ENCODE results near the gene RNU1-4.
"Not testable (repeated sequence)": the region's sequence is repeated elsewhere in the genome, so short reads cannot be mapped to it uniquely, and the experiment has no call there.

The RNU1-4 gene

DNA sequence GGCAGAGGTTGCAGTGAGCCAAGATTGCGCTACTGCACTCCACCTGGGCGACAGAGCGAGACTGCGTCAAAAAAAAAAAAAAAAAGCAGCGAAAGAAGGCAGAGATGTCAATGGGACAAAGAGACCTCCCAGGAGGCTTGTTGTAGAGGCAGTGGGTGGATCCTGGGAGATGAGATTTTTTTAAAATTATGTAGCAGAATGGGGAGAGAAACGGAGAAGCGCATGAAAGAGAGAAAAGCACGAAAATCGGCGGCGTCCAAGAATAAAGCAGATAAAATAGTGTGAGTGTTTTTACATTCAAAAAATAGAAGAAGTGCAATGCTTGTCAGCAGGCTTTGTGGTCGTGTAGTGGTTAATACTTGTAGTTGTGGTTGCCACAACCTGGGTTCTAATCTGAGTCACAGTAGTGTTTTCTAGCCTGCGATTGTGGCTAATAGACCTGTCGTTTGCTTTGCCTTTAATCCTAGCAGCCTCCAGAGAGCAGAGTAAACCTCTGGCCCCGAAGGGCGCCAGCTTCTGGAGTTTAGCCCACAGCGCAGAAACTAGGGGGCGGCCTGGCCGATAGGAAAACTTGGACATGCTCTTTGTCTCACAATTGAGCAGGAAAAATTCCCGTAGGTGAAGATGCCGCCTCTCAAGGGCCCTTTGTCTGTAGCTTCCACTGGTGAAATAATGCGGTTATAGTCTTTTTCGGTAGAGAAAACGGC is 11.9 kb upstream of the RNU1-4 start:
- DNase-seq (ENCODE audit: low read depth), result not testable (repeated sequence)

DNA sequence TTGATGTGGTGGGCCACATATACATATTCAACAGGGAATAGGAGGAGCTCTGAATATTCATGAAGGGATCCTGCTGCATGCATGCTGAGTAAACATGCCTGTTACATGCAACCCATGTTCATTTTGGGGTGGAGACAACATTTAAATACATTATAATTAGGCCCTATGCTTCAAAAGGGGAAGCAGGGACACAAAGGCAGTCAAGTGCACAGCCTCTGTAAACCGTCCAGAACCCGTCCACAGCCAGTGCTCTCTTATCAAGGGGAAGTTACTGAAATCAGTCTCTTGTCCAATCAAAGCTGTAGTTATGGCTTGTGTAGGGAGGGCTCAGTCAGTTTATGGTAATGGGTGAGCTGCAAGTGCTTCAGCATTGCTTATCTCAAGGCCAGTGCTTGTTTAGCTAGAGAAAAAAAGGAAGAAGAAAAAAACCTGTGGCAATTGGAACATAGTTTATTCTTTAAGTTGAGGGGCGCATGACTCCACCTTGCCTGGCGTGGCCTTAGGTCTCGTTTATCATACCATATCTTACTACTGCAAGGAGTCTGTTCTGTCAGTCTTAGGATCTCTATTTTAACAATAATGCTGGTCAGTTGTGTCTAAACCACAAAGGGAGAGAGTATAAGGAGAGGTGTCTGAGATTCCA is 7.9 kb upstream of the RNU1-4 start:
- DNase-seq (ENCODE audit: low read depth), result not testable (repeated sequence)

DNA sequence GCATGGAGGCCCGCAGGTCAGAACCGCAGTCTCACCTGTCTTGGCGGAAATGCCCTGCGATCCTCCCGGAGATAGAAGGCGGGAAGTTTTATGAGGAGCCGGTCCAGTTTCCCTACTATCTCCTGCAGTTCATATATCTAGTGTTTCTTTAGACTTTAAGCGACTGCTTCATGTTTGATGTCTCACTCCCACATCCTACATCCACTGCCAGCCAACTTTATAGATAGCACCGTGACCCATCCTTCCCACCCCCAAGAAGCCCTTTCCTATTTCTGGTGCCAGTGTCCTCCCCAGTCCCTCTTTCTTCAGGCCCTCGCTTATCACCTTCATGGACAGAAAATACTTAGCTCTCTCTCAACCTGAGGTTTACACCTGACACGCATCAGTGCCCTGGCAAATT is 914 bp downstream of the RNU1-4 start:
- DNase-seq (ENCODE audit: low read depth), result not testable (repeated sequence)

DNA sequence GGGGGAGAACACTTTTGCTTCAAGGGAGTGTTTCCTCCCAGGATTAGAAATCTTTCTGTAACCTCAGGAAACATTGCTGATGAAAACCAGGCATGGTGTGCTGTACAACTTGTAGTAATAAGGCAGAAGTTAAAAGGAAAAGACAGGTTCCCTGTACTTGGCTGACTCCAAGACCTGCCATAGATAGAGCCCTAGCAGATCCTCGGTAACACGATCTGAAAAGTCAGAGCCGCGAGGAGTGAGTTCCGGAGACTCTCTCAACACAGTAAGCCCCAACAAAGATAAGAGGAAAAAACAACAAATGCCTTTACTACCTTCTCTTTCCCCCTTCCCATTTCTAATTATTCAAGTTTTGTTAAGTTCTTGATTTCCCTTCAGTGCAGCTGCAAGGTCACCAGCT is 7.3 kb downstream of the RNU1-4 start:
- DNase-seq (ENCODE audit: low read depth), result not testable (repeated sequence)

DNA sequence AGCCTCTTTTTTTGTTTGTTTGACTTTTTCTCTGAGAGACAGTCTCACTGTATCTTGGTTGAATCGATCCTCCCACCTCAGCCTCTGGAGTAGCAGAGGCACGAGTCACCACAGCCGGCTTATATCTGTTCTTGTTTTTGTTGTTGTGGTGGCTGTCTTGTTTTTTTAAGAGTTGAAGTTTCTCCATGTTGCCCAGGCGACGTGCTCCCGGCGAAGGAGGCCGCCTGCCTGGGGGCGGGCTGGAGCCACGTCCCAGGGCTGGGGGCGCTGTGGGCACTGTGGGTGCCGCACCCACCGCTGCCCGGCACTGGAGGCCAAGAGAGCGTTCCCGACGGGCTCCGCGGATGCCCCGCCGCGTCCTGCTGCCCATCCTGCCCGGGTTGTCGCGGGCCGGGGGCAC is 8.4 kb downstream of the RNU1-4 start:
- not testable (repeated sequence) for DNase-seq (ENCODE audit: low read depth)

DNA sequence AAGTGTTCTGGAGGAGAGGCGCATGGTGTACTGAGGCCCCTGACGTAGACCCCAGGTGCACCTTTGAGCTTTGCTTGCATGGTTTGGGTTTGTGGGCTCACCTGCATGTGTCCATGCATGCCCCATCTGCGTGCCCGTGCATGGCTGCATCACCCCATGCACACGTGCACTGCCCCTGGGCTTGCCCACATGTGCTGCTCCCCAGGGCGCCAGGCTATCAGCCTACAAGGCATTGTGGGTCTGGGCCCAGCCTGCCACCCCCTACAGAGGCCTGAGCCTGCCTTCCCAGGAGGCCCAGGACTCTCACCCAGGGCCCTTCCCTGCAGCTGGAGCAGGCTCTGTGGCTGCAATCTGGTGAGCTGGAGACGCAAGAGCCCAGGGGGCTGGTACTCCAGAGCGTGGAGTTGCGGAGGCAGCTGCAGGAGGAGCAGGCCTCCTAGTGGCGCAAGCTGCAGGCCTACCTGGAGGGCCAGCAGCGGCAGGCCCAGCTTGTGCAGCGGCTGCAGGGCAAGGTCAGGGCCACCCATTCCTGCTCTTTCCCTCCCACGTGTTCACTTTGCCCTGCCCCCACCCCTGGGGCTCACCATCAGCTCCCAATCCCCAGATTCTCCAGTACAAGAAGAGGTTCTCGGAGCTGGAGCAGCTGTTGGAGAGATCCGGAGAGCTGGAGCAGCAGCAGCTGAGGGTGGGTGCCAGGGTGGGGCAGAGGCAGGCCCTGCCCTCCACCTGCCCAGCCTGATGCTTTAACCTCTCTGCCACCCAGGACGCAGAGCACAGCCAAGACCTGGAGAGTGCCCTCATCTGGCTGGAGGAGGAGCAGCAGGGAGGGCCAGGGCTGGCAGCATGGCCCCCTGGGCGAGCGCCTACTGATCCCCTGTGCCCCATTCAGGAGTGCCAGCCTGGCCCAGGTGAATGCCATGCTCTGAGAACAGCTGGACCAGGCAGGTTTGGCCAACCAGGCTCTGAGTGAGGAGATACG is 9.9 kb downstream of the RNU1-4 start:
- DNase-seq (ENCODE audit: low read depth), result not testable (repeated sequence)

DNA sequence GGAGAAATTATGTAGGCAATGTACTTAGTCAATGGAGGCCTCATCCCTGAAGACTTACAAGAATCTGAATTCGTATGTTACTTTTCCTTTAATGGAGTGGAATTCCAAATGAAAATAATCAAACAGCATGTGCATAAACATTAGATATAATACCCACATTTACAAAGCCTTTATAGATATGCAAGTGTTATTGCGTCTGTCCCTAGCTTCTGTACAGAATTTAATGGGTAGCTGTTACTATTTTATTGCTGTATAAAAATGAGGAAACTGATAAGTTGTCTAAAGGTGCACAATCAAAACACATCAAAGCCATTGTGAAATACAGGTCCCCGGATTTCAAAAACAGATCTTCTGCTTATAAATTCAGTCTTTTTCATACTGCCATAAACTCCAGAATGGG is 12.5 kb downstream of the RNU1-4 start:
- not testable (repeated sequence) for DNase-seq (ENCODE audit: low read depth)

DNA sequence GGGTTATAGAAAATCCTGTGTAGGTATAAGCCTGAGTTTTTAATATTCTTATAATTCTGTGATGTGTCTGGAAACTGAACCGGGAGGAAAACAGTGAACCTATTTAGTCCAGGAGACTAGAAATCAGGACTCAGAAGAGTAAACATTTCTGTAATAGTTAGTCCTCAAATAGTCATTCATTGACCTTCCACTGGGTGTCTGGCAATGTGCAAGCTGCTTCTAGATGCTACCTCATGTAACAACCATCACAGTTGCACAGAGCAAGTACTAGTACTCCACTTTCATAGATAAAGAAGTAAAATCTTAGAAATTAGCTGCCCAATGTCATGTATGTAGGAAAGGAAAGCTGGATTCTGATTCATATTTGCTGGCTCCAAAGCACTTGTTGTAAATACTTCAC is 15.1 kb downstream of the RNU1-4 start:
- not testable (repeated sequence) for DNase-seq (ENCODE audit: low read depth)

DNA sequence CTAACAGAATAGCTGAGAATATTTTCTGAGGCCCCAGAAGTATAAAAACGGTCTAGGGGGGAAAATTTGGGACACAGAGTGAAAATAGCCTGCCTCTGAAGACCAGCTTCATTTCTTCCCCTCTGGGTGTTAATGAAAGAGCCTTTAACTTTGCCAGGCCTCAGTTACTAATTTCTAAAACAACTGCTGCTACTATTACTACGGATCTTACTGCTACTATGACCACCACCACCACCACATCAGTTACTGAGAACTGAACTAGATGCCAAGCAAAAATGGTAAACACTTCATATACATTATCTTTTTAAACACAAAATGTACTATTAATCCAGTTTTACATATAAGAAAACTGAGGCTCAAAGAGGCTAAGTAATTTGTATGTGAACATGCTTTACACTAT is 15.6 kb downstream of the RNU1-4 start:
- not testable (repeated sequence) for DNase-seq (ENCODE audit: low read depth)

DNA sequence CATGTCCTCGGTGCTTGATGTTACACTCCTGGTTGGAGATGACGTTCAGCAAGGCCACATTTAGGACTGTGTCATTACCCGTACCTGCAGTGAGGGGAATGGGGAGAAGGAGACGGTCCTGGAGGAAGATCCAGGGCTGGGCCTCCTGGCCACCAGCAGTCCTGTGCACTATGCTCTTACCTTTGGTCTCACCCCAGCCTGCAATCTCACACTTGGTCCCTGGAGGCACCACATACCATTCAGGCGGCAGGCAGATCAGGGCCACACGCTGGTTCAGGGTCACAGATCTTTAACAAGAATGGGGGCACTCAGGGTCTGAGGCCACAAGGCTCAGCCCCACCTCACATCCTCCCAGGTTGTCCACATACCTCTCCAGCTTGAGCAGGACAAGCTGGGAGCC is 17.3 kb downstream of the RNU1-4 start:
- not testable (repeated sequence) for DNase-seq (ENCODE audit: low read depth)

DNA sequence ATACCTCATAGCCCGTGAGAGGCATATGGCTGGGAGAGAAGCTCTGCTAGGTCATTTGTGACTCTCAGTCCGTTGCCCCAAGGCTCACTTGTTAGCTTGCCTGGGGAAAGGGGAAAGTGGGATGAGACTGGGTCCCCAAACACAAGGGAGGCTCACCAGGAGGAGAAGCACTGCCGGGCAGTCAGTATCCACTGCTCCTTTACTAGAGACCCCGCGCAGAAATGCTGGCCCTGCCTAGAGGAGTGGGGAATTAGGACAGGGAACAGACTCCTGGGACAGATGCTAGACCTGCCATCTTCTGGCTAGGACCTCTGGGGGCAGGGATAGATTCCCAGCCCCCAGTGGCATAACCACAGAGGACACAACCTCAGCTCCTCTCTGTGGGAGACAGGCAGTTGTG is 17.7 kb downstream of the RNU1-4 start:
- DNase-seq (ENCODE audit: low read depth), result not testable (repeated sequence)

DNA sequence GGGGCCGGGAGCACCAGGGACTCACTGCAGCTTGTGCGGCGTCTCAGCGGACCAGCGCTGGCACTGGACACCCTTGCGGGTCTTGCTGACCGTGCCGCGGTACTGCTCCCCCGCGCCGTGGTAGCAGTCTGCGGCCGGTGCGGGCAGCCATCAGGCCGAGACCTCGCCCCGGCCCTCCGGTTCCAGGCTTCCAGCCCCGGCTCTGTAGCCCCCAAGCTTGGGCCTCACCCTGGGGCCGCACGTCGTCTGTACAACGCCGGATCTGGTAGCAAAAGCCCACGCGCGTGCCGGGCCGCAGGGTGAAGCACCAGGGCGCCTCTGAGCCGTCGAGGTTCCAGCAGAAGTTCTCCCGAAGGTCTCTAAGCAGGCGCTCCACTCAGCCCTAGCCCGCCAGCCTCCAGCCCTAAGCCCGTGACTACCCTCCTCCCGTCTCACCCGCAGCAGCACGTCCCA is 18.8 kb downstream of the RNU1-4 start:
- not testable (repeated sequence) for DNase-seq (ENCODE audit: low read depth)

DNA sequence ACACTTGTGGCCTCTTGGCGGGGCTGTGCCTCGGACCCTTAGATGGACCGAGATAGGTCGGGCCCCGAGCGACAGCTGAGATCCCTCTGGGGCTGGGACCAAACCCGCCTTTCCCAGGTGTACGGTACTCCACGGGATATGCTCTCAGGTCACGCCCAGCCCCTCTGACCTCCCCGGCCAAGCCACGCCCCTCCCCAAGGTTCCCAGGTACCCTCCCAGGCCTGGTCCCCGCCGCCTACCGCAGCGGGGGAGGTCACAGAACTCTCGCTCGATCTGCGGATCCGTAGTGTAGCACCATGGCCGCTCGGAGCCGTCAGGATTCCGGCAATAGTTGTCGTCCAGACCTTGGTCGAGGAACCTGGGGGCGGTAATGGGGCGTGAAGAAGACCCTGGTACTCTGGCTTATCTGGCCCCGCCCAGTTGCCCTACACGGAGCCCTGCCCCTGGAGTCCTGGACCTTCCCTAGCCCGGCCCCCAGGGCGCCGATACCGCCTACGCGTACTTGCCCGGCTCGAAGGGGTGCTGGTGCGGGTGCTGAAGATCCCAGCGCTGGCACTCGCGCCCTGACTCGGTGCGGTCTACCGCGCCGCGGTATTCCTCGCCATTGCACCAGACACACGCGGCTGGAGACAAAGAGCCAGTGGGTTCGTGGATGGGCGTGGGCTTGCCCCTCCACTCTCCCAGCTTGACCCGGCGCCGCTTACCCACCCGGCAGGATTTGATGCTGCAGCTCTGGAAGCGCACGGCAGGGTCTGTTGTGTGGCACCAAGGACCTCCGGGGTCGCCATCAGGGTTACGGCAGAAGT is 19.5 kb downstream of the RNU1-4 start:
- DNase-seq (ENCODE audit: low read depth), result not testable (repeated sequence)

DNA sequence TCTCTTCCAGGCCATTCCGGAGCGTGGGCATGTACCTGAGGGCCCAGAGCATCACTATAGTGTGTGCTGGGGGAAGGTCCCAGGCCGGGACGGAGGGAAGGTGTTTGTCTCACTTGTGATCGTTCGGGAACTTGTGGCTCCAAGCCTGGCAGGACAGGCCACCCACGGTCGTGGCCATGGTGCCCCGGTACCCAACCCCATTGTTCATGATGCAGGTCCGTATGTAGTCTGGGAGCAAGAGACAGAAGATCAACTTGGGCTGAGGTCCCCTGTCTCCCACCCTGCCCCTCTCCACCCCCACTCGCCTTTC is 20.1 kb downstream of the RNU1-4 start:
- not testable (repeated sequence) for DNase-seq (ENCODE audit: low read depth)

DNA sequence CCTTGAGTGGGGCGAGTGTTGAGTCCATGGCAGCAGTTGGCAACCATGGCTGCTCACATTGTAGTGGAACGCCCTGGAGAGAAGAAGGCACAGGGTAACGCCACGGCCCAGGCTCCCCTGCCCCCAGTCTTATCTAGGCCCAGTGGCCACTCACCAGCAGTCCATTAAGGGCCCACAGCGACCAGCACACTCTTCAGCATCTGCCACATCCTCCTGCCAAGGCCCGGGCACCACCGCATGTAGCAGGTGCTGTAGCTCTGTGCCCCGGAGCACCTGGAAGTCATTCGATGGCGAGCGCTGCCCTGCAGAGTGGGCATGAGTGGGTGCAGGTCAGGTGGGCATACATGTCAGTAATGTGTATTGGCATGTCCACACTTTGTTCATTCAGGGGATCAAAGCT is 20.5 kb downstream of the RNU1-4 start:
- DNase-seq (ENCODE audit: low read depth), result not testable (repeated sequence)

DNA sequence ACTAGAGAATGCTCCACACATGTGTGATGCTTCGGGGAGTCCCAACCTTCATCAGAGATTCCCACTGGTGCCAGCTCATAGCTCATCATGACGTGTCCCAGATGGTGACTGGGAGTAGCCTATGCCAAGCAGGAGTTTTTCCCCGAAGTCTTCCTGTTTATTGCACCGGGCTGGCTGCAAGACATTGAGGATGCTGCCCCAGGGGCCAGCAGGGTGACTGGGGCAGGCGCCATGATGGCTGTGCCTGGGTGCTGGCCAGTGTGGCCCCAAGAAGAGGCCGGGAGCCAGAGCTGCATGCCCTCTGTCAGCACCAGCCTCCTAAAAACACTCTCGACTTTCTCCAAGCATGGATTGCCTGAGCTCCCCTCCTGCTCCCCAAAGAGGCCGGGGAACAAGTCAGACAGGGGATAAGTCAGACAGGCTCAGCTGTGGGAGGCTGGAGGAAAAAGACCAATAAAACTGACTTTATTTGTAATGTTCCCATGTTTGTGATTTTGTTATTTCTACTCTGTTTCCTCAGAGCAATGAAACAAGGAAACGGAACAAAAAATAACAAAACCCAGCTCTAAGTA is 24.0 kb downstream of the RNU1-4 start:
- not testable (repeated sequence) for DNase-seq (ENCODE audit: low read depth)

DNA sequence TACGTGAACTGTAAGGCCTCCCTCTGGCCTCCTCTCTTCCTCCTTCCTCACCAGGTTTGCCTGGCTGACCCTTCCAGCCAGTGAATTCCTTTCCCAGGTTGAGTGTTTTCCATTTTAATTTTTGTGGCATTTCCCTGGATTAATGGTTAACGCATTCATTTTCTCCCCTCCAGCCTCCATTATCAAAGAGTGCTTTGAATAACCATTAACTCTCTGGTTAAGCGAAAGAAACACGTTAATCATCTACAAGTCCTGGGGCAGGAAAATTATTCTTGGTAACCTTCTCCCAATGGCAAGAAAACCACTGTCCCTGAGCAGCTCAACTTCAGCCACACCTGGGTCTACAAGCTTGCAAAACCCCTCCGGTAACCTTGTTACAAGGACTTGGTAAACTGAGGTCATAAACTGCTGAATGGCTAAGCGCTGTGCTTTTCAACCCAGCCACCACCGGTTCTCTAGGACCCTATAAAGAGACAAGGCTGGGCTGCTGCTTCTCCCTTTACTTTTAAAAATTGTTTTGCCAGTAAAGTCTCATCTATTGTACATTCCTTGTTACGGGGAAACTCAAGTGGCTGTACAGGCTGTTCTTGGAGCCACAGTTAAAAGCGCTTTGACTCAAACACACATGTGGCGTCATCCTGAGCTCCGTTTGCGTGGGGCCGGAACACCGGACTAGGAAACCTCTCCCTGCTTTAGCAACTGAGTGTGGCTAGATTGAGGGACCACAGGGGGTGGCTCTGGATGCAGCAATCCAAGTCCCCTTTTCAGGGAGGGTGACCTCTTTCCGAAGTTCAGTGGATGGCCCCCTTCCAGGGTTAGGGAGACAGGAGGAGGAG is 24.7 kb downstream of the RNU1-4 start:
- not testable (repeated sequence) for DNase-seq (ENCODE audit: low read depth)

DNA sequence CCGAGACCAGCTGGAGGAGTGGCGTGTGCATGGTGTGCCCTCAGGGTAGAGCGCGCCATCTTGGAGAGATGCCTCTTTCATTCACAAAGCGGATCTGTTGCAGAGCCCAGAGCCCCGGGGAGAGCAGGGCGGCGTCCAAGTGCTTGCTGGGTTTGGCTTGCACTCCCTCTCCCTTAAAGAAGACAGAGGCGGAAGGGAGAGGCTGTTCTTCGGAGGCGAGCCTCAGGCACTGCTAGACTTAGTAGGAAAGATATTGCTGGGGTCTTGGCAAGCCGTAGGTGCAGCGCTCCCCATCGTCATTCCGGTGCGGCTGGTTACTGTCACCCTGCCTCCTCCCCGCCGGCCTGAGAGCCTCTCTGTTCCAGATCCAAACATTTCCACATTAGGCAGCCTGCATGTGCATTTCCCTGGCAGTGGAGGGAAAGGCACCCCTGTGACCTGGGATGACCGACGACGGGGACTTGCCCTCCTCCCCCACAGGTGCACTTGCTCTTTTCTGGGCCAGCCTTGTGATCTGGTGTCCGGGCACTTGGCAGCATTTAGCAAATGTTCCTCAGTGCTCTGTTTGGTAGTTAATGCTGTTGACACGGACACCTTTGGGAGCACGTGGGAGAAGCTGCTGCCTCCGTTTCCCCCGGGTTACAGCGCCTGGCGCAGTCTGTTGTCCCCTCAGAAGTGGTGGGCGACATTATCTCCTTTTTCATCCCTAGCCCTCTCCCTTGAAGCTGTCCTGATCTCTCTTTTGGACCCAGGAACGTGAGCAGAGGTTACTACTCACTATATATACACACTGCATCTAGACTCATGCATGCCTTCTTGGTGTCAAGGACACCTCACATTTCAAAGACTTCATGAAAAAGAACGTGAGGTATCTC is 25.7 kb downstream of the RNU1-4 start:
- DNase-seq (ENCODE audit: low read depth), result not testable (repeated sequence)

DNA sequence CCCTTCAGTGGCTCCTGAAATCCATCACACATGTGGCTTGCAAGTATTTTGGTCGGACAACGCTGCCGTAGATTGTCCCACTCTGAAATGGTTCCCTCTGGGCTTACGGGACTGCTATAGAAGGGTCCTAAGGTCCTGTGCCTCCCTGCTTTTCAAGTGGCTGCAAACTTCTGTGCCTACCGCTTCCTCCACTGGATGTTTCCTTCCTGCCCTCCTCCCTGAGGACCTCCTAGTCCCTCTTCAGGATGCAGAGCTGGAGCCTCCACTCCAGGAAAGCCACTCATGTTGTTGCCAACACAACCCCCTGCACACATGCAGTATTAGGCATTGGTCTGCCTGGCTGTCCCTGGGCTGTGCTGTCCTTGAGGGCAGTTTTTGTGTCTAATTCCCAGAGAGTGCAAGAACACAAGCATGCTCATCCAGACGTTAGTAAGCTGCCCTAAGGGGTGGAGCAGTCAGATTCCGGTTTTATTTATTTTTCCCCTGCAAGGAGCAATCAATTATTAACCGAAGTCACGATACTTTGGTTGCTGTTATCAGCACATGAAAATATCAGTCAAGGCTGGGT is 26.5 kb downstream of the RNU1-4 start:
- not testable (repeated sequence) for DNase-seq (ENCODE audit: low read depth)
